HepG2 (cell line): ENCODE results near the gene AKR1C3. TPM values are rescaled to one million over a fixed set of nuclear protein-coding genes. Genes with fewer than 3 reads are reported as not detected.

ENCODE experiments used
- ARNTL ChIP-seq: sonication (generic); formaldehyde crosslinking; IDR thresholded peaks from 2 replicates; pipeline ENCODE4 v1.4.0; 2020; ENCODE audit warnings: mild to moderate bottlenecking, missing genetic modification reagents
- DMAP1 ChIP-seq: IDR thresholded peaks from 2 replicates; pipeline ENCODE4 v1.6.1; 2016
- DNMT1 ChIP-seq: sonication (generic); formaldehyde crosslinking; IDR thresholded peaks from 2 replicates; pipeline ENCODE4 v1.5.1; 2020; ENCODE audit warnings: mild to moderate bottlenecking, missing genetic modification reagents
- EP300 ChIP-seq, 3 experiments: sonication (generic) in 1 of 3; formaldehyde crosslinking in 1 of 3; IDR thresholded peaks; 2 replicates each; pipeline versions ENCODE4 v1.5.1 to v1.6.1; 2011 to 2020; ENCODE audit warnings: low read depth in 2 of 3, low read length in 2 of 3, borderline replicate concordance in 1 of 3, improper control_type of control experiment in 1 of 3, mild to moderate bottlenecking in 1 of 3, missing genetic modification reagents in 1 of 3, moderate library complexity in 1 of 3
- FOXK2 ChIP-seq: fragments of 450-650 bp; IDR thresholded peaks from 2 replicates; pipeline ENCODE4 v1.6.1; 2016
- FOXO1 ChIP-seq: sonication (generic); formaldehyde crosslinking; IDR thresholded peaks from 2 replicates; pipeline ENCODE4 v1.4.0; 2020; ENCODE audit warnings: missing genetic modification reagents
- GLI4 ChIP-seq: sonication (generic); formaldehyde crosslinking; IDR thresholded peaks from 2 replicates; pipeline ENCODE4 v1.5.1; 2020; ENCODE audit warnings: missing genetic modification reagents, mild to moderate bottlenecking, moderate library complexity, borderline replicate concordance
- IRX3 ChIP-seq: sonication (generic); formaldehyde crosslinking; IDR thresholded peaks from 2 replicates; pipeline ENCODE4 v1.8.1; 2023; ENCODE audit warnings: mild to moderate bottlenecking, low read depth, missing genetic modification reagents, borderline replicate concordance
- ISL2 ChIP-seq: sonication (generic); formaldehyde crosslinking; IDR thresholded peaks from 2 replicates; pipeline ENCODE4 v1.5.0; 2020; ENCODE audit warnings: missing genetic modification reagents
- KLF13 ChIP-seq: sonication (generic); formaldehyde crosslinking; IDR thresholded peaks from 2 replicates; pipeline ENCODE4 v1.4.0; 2020; ENCODE audit warnings: mild to moderate bottlenecking, missing genetic modification reagents
- NPAS2 ChIP-seq: sonication (generic); formaldehyde crosslinking; IDR thresholded peaks from 2 replicates; pipeline ENCODE4 v1.8.0; 2022; ENCODE audit warnings: mild to moderate bottlenecking, missing genetic modification reagents, borderline replicate concordance
- PAX8 ChIP-seq: sonication (generic); formaldehyde crosslinking; IDR thresholded peaks from 2 replicates; pipeline ENCODE4 v1.8.0; 2022; ENCODE audit warnings: mild to moderate bottlenecking, missing genetic modification reagents, borderline replicate concordance
- POLR2A ChIP-seq, 2 experiments: IDR thresholded peaks; 2 replicates each; pipeline ENCODE4 v1.6.1; 2011; ENCODE audit warnings: low read depth in 2 of 2, low read length in 2 of 2, mild to moderate bottlenecking in 1 of 2, moderate library complexity in 1 of 2; ENCODE audit not compliant: insufficient read depth in 1 of 2
- SAP130 ChIP-seq: IDR thresholded peaks from 2 replicates; pipeline ENCODE4 v1.6.1; 2016; ENCODE audit warnings: low read depth
- SOX13 ChIP-seq, 3 experiments: fragments of 450-650 bp in 1 of 3; sonication (generic) in 1 of 3; formaldehyde crosslinking in 1 of 3; IDR thresholded peaks in 2 of 3; conservative IDR thresholded peaks in 1 of 3; 2 replicates each; pipeline versions ENCODE4 v1.5.0 to v1.6.1; 2016 to 2020; ENCODE audit warnings: antibody characterized with exemption in 1 of 3, mild to moderate bottlenecking in 1 of 3, missing compliant biosample characterization in 1 of 3, missing genetic modification reagents in 1 of 3, moderate library complexity in 1 of 3
- STAG1 ChIP-seq: sonication (generic); formaldehyde crosslinking; IDR thresholded peaks from 2 replicates; pipeline ENCODE4 v1.4.0; 2020; ENCODE audit warnings: missing genetic modification reagents
- TARDBP ChIP-seq: sonication (generic); formaldehyde crosslinking; IDR thresholded peaks from 2 replicates; pipeline ENCODE4 v1.8.0; 2022; ENCODE audit warnings: mild to moderate bottlenecking, missing genetic modification reagents
- YEATS2 ChIP-seq: sonication (generic); formaldehyde crosslinking; IDR thresholded peaks from 2 replicates; pipeline ENCODE4 v1.4.0; 2020; ENCODE audit warnings: missing genetic modification reagents, borderline replicate concordance
- ZEB1 ChIP-seq: IDR thresholded peaks from 2 replicates; pipeline ENCODE4 v1.6.1; 2012; ENCODE audit warnings: mild to moderate bottlenecking, low read depth, inconsistent platforms; ENCODE audit not compliant: insufficient replicate concordance
- ZNF24 ChIP-seq: fragments of 450-650 bp; IDR thresholded peaks from 2 replicates; pipeline ENCODE4 v1.6.1; 2017; ENCODE audit warnings: antibody characterized with exemption, mild to moderate bottlenecking
- ZNF343 ChIP-seq: sonication (generic); formaldehyde crosslinking; IDR thresholded peaks from 2 replicates; pipeline ENCODE4 v1.4.0; 2020; ENCODE audit warnings: mild to moderate bottlenecking, missing genetic modification reagents
- ZNF350 ChIP-seq: sonication (generic); formaldehyde crosslinking; IDR thresholded peaks from 2 replicates; pipeline ENCODE4 v1.4.0; 2020; ENCODE audit warnings: mild to moderate bottlenecking, low read depth, missing genetic modification reagents, borderline replicate concordance
- ZNF543 ChIP-seq: sonication (generic); formaldehyde crosslinking; IDR thresholded peaks from 2 replicates; pipeline ENCODE4 v1.4.0; 2020; ENCODE audit warnings: mild to moderate bottlenecking, missing genetic modification reagents
- ZNF547 ChIP-seq: sonication (generic); formaldehyde crosslinking; IDR thresholded peaks from 2 replicates; pipeline ENCODE4 v1.5.1; 2020; ENCODE audit warnings: mild to moderate bottlenecking, missing genetic modification reagents
- ZNF562 ChIP-seq: sonication (generic); formaldehyde crosslinking; IDR thresholded peaks from 2 replicates; pipeline ENCODE4 v1.8.0; 2022; ENCODE audit warnings: missing genetic modification reagents, borderline replicate concordance
- ZNF607 ChIP-seq: sonication (generic); formaldehyde crosslinking; IDR thresholded peaks from 2 replicates; pipeline ENCODE4 v1.5.1; 2020; ENCODE audit warnings: missing genetic modification reagents, mild to moderate bottlenecking, borderline replicate concordance
- ZNF678 ChIP-seq: sonication (generic); formaldehyde crosslinking; IDR thresholded peaks from 2 replicates; pipeline ENCODE4 v1.4.0; 2020; ENCODE audit warnings: mild to moderate bottlenecking, missing genetic modification reagents
- ZNF724P ChIP-seq: sonication (generic); formaldehyde crosslinking; IDR thresholded peaks from 2 replicates; pipeline ENCODE4 v1.8.0; 2022; ENCODE audit warnings: missing genetic modification reagents, borderline replicate concordance
- polyA plus RNA-seq, 8 experiments: library from polyadenylated mRNA; depleted of rRNA in 3 of 8; stranded (reverse) in 7 of 8; unstranded in 1 of 8; fragments of >200 nt; fragmentation: Illumina TruSeq in 4 of 8; extraction: Trizol in 4 of 8; gene quantifications; 2 replicates each; pipeline versions ENCODE4 v1.2.1 to v1.2.3, GENCODE V29; 2011 to 2016; ENCODE audit warnings: low read depth in 4 of 8, missing spikeins in 1 of 8, mixed read lengths in 1 of 8; ENCODE audit not compliant: insufficient read depth in 1 of 8
- total RNA-seq, 5 experiments: library from RNA; depleted of rRNA; stranded (reverse); fragments of >200 nt; fragmentation: Illumina TruSeq; extraction: Trizol; gene quantifications; 2 replicates each; pipeline ENCODE4 v1.2.3, GENCODE V29; 2016; ENCODE audit warnings: low read depth in 1 of 5
- TF ChIP-seq, protein P1 (sequence below): sonication (generic); formaldehyde crosslinking; conservative IDR thresholded peaks from 2 replicates; pipeline ENCODE4 v1.4.0; 2020; ENCODE audit warnings: missing genetic modification reagents
- TF ChIP-seq, protein P2 (sequence below): sonication (generic); formaldehyde crosslinking; IDR thresholded peaks from 2 replicates; pipeline ENCODE4 v1.4.0; 2020; ENCODE audit warnings: missing genetic modification reagents, low read depth, mild to moderate bottlenecking, borderline replicate concordance

Gene AKR1C3
- total and polyA plus RNA-seq, 2 of the 13 experiments (the other 11 are each of a cell fraction or from before 2014, with no cell fraction given) = 368 to 532 TPM

DNA sequence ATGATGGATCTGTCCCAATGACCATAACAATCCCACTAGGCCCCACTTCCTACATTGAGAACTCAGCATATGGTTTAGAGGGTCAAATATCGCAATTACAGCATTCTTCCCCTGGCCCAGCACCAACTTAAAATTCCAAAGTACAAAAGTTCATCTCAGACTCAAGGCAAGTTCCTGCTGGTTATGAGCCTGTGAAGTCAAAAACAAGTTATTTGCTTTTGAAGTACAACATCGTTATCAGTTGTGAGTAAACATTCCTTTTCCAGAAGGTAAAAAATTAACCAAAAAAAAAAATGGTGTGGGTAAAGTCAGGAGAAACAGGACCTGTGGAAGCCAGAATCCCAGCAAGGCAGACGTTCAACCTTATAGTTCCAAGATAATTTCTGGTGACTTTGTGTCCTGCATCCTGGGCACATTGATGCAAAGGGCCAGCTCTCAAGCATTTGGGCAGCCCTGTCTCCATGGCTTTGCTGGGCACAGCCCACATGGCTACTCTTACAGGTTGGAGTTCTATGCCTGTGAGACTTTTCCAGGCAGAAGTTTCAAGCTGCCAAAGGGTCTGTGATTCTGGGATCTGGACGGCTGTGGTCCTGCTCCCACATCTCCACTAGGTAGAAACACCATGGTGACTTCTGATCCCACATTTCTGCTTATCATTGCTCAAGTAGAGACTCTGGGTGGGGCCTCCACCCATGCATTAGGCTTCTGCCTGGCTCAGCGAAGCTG is 53.2 kb downstream of the AKR1C3 start (continued):
- TF ChIP-seq, protein P1, sequence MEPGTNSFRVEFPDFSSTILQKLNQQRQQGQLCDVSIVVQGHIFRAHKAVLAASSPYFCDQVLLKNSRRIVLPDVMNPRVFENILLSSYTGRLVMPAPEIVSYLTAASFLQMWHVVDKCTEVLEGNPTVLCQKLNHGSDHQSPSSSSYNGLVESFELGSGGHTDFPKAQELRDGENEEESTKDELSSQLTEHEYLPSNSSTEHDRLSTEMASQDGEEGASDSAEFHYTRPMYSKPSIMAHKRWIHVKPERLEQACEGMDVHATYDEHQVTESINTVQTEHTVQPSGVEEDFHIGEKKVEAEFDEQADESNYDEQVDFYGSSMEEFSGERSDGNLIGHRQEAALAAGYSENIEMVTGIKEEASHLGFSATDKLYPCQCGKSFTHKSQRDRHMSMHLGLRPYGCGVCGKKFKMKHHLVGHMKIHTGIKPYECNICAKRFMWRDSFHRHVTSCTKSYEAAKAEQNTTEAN = peak; percentile 82
- TF ChIP-seq ZNF562 (CRISPR knock-in tag) (no peak), ZNF678 (CRISPR knock-in tag) (no peak), DNMT1 (CRISPR knock-in tag) (no peak), ZNF24 (peak; percentile 19; the same call in 1 of the 2 replicates), ZEB1 (peak; percentile 73), ARNTL (CRISPR knock-in tag) (peak; percentile 84), ZNF343 (CRISPR knock-in tag) (no peak), SAP130 (CRISPR knock-in tag) (peak; percentile 69; the same call in 1 of the 2 replicates), GLI4 (CRISPR knock-in tag) (no peak), ZNF543 (no peak; the same call in 1 of the 2 replicates), SOX13 (IDR thresholded peaks at IDR 0.05) (no peak), SOX13 (CRISPR knock-in tag; conservative IDR thresholded peaks at IDR 0.05 in 1 of 2, IDR thresholded peaks at IDR 0.05 in 1 of 2) (peak in 1 of 2 experiments; percentile 93; a peak in 2 of 4 replicates), IRX3 (0 out of 2 replicates have a peak, but pooled peaks have one; percentile 50), TARDBP (CRISPR knock-in tag) (peak; percentile 95), ISL2 (CRISPR knock-in tag) (peak; percentile 97), ZNF724P (CRISPR knock-in tag) (0 out of 2 replicates have a peak, but pooled peaks have one; percentile 60), DMAP1 (CRISPR knock-in tag) (peak; percentile 80), KLF13 (CRISPR knock-in tag) (no peak), FOXK2 (no peak), STAG1 (peak; percentile 44), ZNF607 (peak; percentile 57; the same call in 1 of the 2 replicates), POLR2A (IDR thresholded peaks at IDR 0.05; ENCODE audit: insufficient read depth in 1 of 2, low read depth in 2 of 2, low read length in 2 of 2) (peak; percentile 68 to 89; a peak in 3 of 4 replicates), YEATS2 (CRISPR knock-in tag) (peak; percentile 63; the same call in 1 of the 2 replicates), NPAS2 (no peak), ZNF547 (CRISPR knock-in tag) (peak; percentile 67; the same call in 1 of the 2 replicates), EP300 (IDR thresholded peaks at IDR 0.05; ENCODE audit: low read depth in 2 of 2, low read length in 2 of 2) (peak; percentile 90 to 100), EP300 (CRISPR knock-in tag; IDR thresholded peaks at IDR 0.05; ENCODE audit: borderline replicate concordance) (peak; percentile 98), PAX8 (no peak), ZNF350 (no peak), FOXO1 (CRISPR knock-in tag) (peak; percentile 99)
- TF ChIP-seq, protein P2, sequence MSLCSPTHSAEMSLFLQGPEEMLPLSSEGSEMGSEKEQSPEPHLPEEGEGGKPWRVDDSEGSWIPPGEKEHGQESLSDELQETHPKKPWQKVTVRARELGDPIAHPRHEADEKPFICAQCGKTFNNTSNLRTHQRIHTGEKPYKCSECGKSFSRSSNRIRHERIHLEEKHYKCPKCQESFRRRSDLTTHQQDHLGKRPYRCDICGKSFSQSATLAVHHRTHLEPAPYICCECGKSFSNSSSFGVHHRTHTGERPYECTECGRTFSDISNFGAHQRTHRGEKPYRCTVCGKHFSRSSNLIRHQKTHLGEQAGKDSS (CRISPR knock-in tag) = no peak; the same call in 1 of the 2 replicates
